SH-SY5Y (cell line): ENCODE data around the gene PPEF2.

Experiments used
- GATA2 ChIP-seq: IDR thresholded peaks from 2 replicates; pipeline ENCODE4 v1.6.1; 2011; ENCODE audit warnings: mild to moderate bottlenecking, low read depth, low read length
- GATA3 ChIP-seq: IDR thresholded peaks from 2 replicates; pipeline ENCODE4 v1.6.1; 2011; ENCODE audit warnings: low read depth, mild to moderate bottlenecking, low read length, moderate library complexity

DNA sequence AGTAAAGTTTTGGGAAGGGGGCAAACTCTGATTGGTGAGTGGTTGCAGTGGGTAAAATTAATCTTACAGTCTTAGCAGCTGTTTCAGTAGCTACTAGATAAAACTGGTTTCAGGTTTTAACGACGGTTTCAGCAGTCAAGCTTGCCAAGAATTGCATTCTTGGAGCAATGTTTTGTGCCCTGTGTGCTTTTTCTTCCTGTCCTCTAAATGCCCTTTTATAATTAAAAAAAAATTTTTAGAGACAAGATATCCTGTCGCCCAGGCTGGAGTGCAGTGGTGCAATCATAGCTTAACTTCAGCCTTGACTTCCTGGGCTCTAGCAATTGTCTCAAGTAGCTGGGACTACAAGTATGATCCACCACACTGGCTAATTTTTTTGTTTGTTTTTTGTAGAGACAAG lies 6.3 kb upstream of the PPEF2 start:
- TF ChIP-seq GATA3 (no peak), GATA2 (no peak)
